Sigmoid colon (tissue), 7 donors: Measurements from ENCODE around the gene C2orf81. TPM values are rescaled to one million over a fixed set of nuclear protein-coding genes. Genes with fewer than 3 reads are reported as not detected.

Experiments used
- DNase-seq: peaks from one replicate; pipeline ENCODE4 v3.0.0-alpha.2; 2019
- H3K27ac ChIP-seq, 4 donors: fragments of 200-600 bp; sonication (generic); one replicate each; pipeline ENCODE4 v1.5.1; 2016 to 2019; ENCODE audit warnings: mild to moderate bottlenecking in 1 of 4
- H3K27me3 ChIP-seq, 3 donors: fragments of 200-600 bp; sonication (generic); one replicate each; pipeline ENCODE4 v1.5.1; 2019; ENCODE audit warnings: mild to moderate bottlenecking in 1 of 3
- H3K36me3 ChIP-seq, 4 donors: fragments of 200-600 bp; sonication (generic); one replicate each; pipeline ENCODE4 v1.5.1; 2016 to 2019
- H3K4me1 ChIP-seq, 4 donors: fragments of 200-600 bp; sonication (generic); one replicate each; pipeline ENCODE4 v1.5.1; 2017 to 2019
- H3K4me3 ChIP-seq, 4 donors: fragments of 200-600 bp; sonication (generic); one replicate each; pipeline ENCODE4 v1.5.1; 2017 to 2019; ENCODE audit warnings: mild to moderate bottlenecking in 2 of 4, moderate library complexity in 1 of 4
- H3K9me3 ChIP-seq, 4 donors: fragments of 200-600 bp in 3 of 4; sonication (generic) in 3 of 4; one replicate each; pipeline versions ENCODE4 v1.5.1 to v1.6.1; 2013 to 2019
- CTCF ChIP-seq, 4 experiments: fragments of 450-650 bp in 3 of 4; fragments of 200-600 bp in 1 of 4; IDR thresholded peaks; one replicate each; pipeline ENCODE4 v1.5.1; 2016 to 2019; ENCODE audit warnings: antibody characterized with exemption in 4 of 4, mild to moderate bottlenecking in 3 of 4, moderate library complexity in 2 of 4
- EP300 ChIP-seq, 4 donors: sonication (generic); formaldehyde crosslinking; IDR thresholded peaks; one replicate each; pipeline ENCODE4 v1.6.1; 2017; ENCODE audit warnings: antibody characterized with exemption in 4 of 4
- POLR2A ChIP-seq, 2 donors: fragments of 450-650 bp; IDR thresholded peaks; one replicate each; pipeline ENCODE4 v1.6.1; 2016; ENCODE audit warnings: antibody characterized with exemption in 2 of 2, mild to moderate bottlenecking in 2 of 2, moderate library complexity in 2 of 2
- POLR2AphosphoS5 ChIP-seq, 4 donors: sonication (generic); formaldehyde crosslinking; IDR thresholded peaks; one replicate each; pipeline ENCODE4 v1.6.1; 2017; ENCODE audit warnings: antibody characterized with exemption in 4 of 4
- WGBS, 2 donors: extraction: QIAGEN DNeasy Blood & Tissue Kit; methylation state at CpG; one replicate each; pipeline ENCODE4 v1.1.7; 2013; 5-methylcytosine and 5-hydroxymethylcytosine counted together
- intact Hi-C: fragments of 100-400 bp; cut with DNase I; formaldehyde crosslinking; loops from one replicate; pipeline ENCODE4 v1.15.1; 2023
- polyA plus RNA-seq, 3 donors: library from polyadenylated mRNA; stranded (reverse); fragments of 200-250 nt; gene quantifications; one replicate each; pipeline ENCODE4 v1.2.3, GENCODE V29; 2013
- total RNA-seq, 4 donors: library from RNA; depleted of rRNA; stranded (reverse); fragments of >200 nt; gene quantifications; one replicate each; pipeline ENCODE4 v1.1.0, GENCODE V29; 2016
- donor health status: healthy with polysubstance abuse.
- donor health status: Bipolar disorder and iron deficiency.
- donor health status: healthy.

C2orf81 gene
- total and polyA plus RNA-seq, 7 donors = 0.46 to 2.2 (median 1.9) TPM; not detected in 1

GRCh38 chr2:74369976-74370375 is 51.4 kb downstream of the C2orf81 start:
- 98% methylated on average over 7 of the region's 7 CpGs for WGBS, 2 donors
- DNase-seq = no peak
- H3K9me3 ChIP-seq = no peaks in the 10 kb centered on the region
- H3K27me3 ChIP-seq = no peaks in the 10 kb centered on the region
- intact Hi-C loops = no loop called here
- H3K4me1 ChIP-seq = peaks cover 0 to 26% (median 20%) of the 10 kb centered on the region in 4 donors
- H3K4me3 ChIP-seq = no peak overlapping the region
- peaks cover 57 to 66% (median 63%) of the 10 kb centered on the region in 4 donors for H3K36me3 ChIP-seq
- no peak overlapping the region for H3K27ac ChIP-seq
- TF ChIP-seq CTCF (IDR thresholded peaks at IDR 0.05) (no peak), POLR2A (IDR thresholded peaks at IDR 0.05) (no peak), POLR2AphosphoS5 (IDR thresholded peaks at IDR 0.05) (no peak), EP300 (IDR thresholded peaks at IDR 0.05) (no peak)

- no peak for DNase-seq
- Histone ChIP-seq H3K9me3 (no peaks in the 10 kb centered on the region), H3K4me3 (no peak overlapping the region), H3K27ac (no peak overlapping the region), H3K4me1 (peaks cover 0 to 11% (median 6%) of the 10 kb centered on the region in 4 donors), H3K27me3 (no peaks in the 10 kb centered on the region), H3K36me3 (peaks cover 64 to 81% (median 78%) of the 10 kb centered on the region in 4 donors)
- intact Hi-C loops = no loop called here
- TF ChIP-seq POLR2A (IDR thresholded peaks at IDR 0.05) (no peak), EP300 (IDR thresholded peaks at IDR 0.05) (no peak), CTCF (IDR thresholded peaks at IDR 0.05) (no peak), POLR2AphosphoS5 (IDR thresholded peaks at IDR 0.05) (no peak)
- 96% methylated on average over 5 of the region's 5 CpGs for WGBS, 2 donors
Observed at GRCh38 chr2:74368499-74368898, 52.9 kb downstream of the C2orf81 start.

- peak; percentile 20 for DNase-seq
- Histone ChIP-seq H3K27me3 (no peaks in the 10 kb centered on the region), H3K27ac (no peak overlapping the region), H3K4me3 (no peak overlapping the region), H3K9me3 (no peaks in the 10 kb centered on the region), H3K4me1 (peaks cover 0 to 4% (median 0%) of the 10 kb centered on the region in 4 donors), H3K36me3 (peaks cover 69 to 88% (median 85%) of the 10 kb centered on the region in 4 donors)
- 98% methylated on average over 7 of the region's 7 CpGs for WGBS, 2 donors
- intact Hi-C loops = no loop called here
- no peak for TF ChIP-seq CTCF (IDR thresholded peaks at IDR 0.05)
- TF ChIP-seq POLR2A (IDR thresholded peaks at IDR 0.05) = no peak
- TF ChIP-seq EP300 (IDR thresholded peaks at IDR 0.05) = no peak
- no peak for TF ChIP-seq POLR2AphosphoS5 (IDR thresholded peaks at IDR 0.05)
Observed at GRCh38 chr2:74367789-74368188, 53.6 kb downstream of the C2orf81 start.

- peaks cover 74 to 100% (median 97%) of the 10 kb centered on the region in 4 donors for H3K36me3 ChIP-seq
- DNase-seq = no peak
- no peak overlapping the region for H3K27ac ChIP-seq
- no peaks in the 10 kb centered on the region for H3K9me3 ChIP-seq
- intact Hi-C loops = no loop called here
- H3K4me3 ChIP-seq = no peak overlapping the region
- H3K4me1 ChIP-seq = no peaks in the 10 kb centered on the region
- TF ChIP-seq EP300 (IDR thresholded peaks at IDR 0.05) = no peak
- TF ChIP-seq POLR2AphosphoS5 (IDR thresholded peaks at IDR 0.05) = no peak
- TF ChIP-seq CTCF (IDR thresholded peaks at IDR 0.05) = no peak
- no peak for TF ChIP-seq POLR2A (IDR thresholded peaks at IDR 0.05)
- H3K27me3 ChIP-seq = no peaks in the 10 kb centered on the region
- WGBS, 2 donors = 96 to 98% methylated on average over 3 of the region's 3 CpGs
Observed at GRCh38 chr2:74366036-74366435, 55.4 kb downstream of the C2orf81 start.
